ENCODE results near the gene TRIM69.

The TRIM69 gene

DNA sequence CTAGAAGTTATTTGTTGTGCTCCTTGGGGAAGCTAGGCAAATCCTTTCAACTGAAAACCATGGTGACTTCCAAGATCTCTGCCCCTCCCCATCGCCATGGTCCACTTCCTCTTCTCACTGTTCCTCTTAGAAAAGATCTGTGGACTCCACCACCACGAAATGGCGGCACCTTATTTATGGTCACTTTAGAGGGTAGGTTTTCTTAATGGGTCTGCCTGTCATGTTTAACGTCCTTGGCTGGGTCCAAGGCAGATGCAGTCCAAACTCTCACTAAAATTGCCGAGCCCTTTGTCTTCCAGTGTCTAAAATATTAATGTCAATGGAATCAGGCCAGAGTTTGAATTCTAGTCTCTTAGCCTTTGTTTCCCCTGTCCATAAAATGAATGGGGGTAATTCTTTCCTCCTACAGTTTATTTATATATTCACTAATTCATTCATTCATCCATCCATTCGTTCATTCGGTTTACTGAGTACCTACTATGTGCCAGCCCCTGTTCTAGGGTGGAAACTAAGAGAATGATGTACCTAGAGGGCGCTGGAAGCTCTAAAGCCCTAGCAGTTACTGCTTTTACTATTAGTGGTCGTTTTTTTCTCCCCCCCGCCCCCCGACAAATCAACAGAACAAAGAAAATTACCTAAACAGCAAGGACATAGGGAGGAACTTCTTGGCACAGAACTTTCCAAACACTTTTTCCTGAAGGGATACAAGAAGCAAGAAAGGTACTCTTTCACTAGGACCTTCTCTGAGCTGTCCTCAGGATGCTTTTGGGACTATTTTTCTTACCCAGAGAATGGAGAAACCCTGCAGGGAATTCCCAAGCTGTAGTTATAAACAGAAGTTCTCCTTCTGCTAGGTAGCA is 25.9 kb upstream of the TRIM69 start:
- peaks cover 53% of the 10 kb centered on the region for H3K36me3 Mint-ChIP-seq (ENCODE audit: insufficient read depth)
- DNase-seq (ENCODE audit: low spot score in 2 of 2) (peak in 1 of 2 donors; percentile 32), ATAC-seq (replicated peaks; ENCODE audit: extremely low read depth, poor library complexity, severe bottlenecking) (peak; percentile 19)
- peak overlapping the region; percentile 84 for H3K4me3 Mint-ChIP-seq
- peaks cover 67% of the 10 kb centered on the region for H3K4me1 Mint-ChIP-seq
- no peaks in the 10 kb centered on the region for H3K9me3 Mint-ChIP-seq
- no peaks in the 10 kb centered on the region for H3K27me3 Mint-ChIP-seq
- H3K27ac Mint-ChIP-seq (ENCODE audit: low read depth) = peak overlapping the region; percentile 100

DNA sequence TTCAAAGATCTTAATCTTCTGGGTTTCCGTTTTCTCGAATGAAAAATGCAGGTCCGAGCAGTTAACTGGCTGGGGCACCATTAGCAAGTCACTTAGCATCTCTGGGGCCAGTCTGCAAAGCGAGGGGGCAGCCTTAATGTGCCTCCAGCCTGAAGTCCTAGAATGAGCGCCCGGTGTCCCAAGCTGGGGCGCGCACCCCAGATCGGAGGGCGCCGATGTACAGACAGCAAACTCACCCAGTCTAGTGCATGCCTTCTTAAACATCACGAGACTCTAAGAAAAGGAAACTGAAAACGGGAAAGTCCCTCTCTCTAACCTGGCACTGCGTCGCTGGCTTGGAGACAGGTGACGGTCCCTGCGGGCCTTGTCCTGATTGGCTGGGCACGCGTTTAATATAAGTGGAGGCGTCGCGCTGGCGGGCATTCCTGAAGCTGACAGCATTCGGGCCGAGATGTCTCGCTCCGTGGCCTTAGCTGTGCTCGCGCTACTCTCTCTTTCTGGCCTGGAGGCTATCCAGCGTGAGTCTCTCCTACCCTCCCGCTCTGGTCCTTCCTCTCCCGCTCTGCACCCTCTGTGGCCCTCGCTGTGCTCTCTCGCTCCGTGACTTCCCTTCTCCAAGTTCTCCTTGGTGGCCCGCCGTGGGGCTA is 25.1 kb upstream of the TRIM69 start, which contains the start of the genes B2M and PATL2:
Gene B2M, plus strand, starts transcription at position 422 of the 647 bp plus-strand sequence. Its CDS starts 30 bp downstream, at position 452.
Gene PATL2, minus strand, starts transcription at position 228 of the 647 bp plus-strand sequence. CDS start 34,833 bp downstream, outside the sequence.
- Mint-ChIP-seq H3K27me3 (no peaks in the 10 kb centered on the region), H3K27ac (ENCODE audit: low read depth) (peak within 1 kb of the TSS; percentile 100), H3K4me3 (peak within 1 kb of the TSS; percentile 84), H3K4me1 (peaks cover 74% of the 10 kb centered on the region), H3K36me3 (ENCODE audit: insufficient read depth) (peaks cover 60% of the 10 kb centered on the region), H3K9me3 (no peaks in the 10 kb centered on the region)
- DNase-seq (ENCODE audit: low spot score in 2 of 2) (peak; percentile 97), ATAC-seq (replicated peaks; ENCODE audit: extremely low read depth, poor library complexity, severe bottlenecking) (peak; percentile 81)

DNA sequence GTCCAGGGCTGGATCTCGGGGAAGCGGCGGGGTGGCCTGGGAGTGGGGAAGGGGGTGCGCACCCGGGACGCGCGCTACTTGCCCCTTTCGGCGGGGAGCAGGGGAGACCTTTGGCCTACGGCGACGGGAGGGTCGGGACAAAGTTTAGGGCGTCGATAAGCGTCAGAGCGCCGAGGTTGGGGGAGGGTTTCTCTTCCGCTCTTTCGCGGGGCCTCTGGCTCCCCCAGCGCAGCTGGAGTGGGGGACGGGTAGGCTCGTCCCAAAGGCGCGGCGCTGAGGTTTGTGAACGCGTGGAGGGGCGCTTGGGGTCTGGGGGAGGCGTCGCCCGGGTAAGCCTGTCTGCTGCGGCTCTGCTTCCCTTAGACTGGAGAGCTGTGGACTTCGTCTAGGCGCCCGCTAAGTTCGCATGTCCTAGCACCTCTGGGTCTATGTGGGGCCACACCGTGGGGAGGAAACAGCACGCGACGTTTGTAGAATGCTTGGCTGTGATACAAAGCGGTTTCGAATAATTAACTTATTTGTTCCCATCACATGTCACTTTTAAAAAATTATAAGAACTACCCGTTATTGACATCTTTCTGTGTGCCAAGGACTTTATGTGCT is 24.5 kb upstream of the TRIM69 start:
- ATAC-seq (replicated peaks; ENCODE audit: extremely low read depth, poor library complexity, severe bottlenecking) = peak; percentile 30
- DNase-seq (ENCODE audit: low spot score in 2 of 2) = peak; percentile 54 to 62
- H3K27me3 Mint-ChIP-seq = no peaks in the 10 kb centered on the region
- peak overlapping the region; percentile 100 for H3K27ac Mint-ChIP-seq (ENCODE audit: low read depth)
- H3K4me1 Mint-ChIP-seq = peaks cover 80% of the 10 kb centered on the region
- peaks cover 67% of the 10 kb centered on the region for H3K36me3 Mint-ChIP-seq (ENCODE audit: insufficient read depth)
- H3K9me3 Mint-ChIP-seq = no peaks in the 10 kb centered on the region
- peak overlapping the region; percentile 84 for H3K4me3 Mint-ChIP-seq

DNA sequence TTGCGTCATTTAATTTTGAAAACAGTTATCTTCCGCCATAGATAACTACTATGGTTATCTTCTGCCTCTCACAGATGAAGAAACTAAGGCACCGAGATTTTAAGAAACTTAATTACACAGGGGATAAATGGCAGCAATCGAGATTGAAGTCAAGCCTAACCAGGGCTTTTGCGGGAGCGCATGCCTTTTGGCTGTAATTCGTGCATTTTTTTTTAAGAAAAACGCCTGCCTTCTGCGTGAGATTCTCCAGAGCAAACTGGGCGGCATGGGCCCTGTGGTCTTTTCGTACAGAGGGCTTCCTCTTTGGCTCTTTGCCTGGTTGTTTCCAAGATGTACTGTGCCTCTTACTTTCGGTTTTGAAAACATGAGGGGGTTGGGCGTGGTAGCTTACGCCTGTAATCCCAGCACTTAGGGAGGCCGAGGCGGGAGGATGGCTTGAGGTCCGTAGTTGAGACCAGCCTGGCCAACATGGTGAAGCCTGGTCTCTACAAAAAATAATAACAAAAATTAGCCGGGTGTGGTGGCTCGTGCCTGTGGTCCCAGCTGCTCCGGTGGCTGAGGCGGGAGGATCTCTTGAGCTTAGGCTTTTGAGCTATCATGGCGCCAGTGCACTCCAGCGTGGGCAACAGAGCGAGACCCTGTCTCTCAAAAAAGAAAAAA is 23.9 kb upstream of the TRIM69 start:
- no peaks in the 10 kb centered on the region for H3K9me3 Mint-ChIP-seq
- peak; percentile 31 for ATAC-seq (replicated peaks; ENCODE audit: extremely low read depth, poor library complexity, severe bottlenecking)
- DNase-seq (ENCODE audit: low spot score in 2 of 2) = peak; percentile 47 to 71
- H3K27ac Mint-ChIP-seq (ENCODE audit: low read depth) = peak overlapping the region; percentile 100
- H3K4me3 Mint-ChIP-seq = peak overlapping the region; percentile 84
- H3K36me3 Mint-ChIP-seq (ENCODE audit: insufficient read depth) = peaks cover 73% of the 10 kb centered on the region
- H3K4me1 Mint-ChIP-seq = peaks cover 83% of the 10 kb centered on the region
- no peaks in the 10 kb centered on the region for H3K27me3 Mint-ChIP-seq

DNA sequence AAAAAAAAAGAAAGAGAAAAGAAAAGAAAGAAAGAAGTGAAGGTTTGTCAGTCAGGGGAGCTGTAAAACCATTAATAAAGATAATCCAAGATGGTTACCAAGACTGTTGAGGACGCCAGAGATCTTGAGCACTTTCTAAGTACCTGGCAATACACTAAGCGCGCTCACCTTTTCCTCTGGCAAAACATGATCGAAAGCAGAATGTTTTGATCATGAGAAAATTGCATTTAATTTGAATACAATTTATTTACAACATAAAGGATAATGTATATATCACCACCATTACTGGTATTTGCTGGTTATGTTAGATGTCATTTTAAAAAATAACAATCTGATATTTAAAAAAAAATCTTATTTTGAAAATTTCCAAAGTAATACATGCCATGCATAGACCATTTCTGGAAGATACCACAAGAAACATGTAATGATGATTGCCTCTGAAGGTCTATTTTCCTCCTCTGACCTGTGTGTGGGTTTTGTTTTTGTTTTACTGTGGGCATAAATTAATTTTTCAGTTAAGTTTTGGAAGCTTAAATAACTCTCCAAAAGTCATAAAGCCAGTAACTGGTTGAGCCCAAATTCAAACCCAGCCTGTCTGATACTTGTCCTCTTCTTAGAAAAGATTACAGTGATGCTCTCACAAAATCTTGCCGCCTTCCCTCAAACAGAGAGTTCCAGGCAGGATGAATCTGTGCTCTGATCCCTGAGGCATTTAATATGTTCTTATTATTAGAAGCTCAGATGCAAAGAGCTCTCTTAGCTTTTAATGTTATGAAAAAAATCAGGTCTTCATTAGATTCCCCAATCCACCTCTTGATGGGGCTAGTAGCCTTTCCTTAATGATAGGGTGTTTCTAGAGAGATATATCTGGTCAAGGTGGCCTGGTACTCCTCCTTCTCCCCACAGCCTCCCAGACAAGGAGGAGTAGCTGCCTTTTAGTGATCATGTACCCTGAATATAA is 23.0 kb upstream of the TRIM69 start:
- Mint-ChIP-seq H3K27ac (ENCODE audit: low read depth) (peak overlapping the region; percentile 100), H3K4me1 (peaks cover 83% of the 10 kb centered on the region)
- DNase-seq (ENCODE audit: low spot score in 2 of 2) = no peak

DNA sequence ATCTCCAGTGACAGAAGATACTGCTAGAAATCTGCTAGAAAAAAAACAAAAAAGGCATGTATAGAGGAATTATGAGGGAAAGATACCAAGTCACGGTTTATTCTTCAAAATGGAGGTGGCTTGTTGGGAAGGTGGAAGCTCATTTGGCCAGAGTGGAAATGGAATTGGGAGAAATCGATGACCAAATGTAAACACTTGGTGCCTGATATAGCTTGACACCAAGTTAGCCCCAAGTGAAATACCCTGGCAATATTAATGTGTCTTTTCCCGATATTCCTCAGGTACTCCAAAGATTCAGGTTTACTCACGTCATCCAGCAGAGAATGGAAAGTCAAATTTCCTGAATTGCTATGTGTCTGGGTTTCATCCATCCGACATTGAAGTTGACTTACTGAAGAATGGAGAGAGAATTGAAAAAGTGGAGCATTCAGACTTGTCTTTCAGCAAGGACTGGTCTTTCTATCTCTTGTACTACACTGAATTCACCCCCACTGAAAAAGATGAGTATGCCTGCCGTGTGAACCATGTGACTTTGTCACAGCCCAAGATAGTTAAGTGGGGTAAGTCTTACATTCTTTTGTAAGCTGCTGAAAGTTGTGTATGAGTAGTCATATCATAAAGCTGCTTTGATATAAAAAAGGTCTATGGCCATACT is 21.1 kb upstream of the TRIM69 start:
- H3K27me3 Mint-ChIP-seq = no peaks in the 10 kb centered on the region
- no peaks in the 10 kb centered on the region for H3K9me3 Mint-ChIP-seq
- H3K36me3 Mint-ChIP-seq (ENCODE audit: insufficient read depth) = peaks cover 96% of the 10 kb centered on the region
- ATAC-seq (replicated peaks; ENCODE audit: extremely low read depth, poor library complexity, severe bottlenecking) (no peak), DNase-seq (ENCODE audit: low spot score in 2 of 2) (no peak)
- peaks cover 87% of the 10 kb centered on the region for H3K4me1 Mint-ChIP-seq
- H3K4me3 Mint-ChIP-seq = peak overlapping the region; percentile 84
- H3K27ac Mint-ChIP-seq (ENCODE audit: low read depth) = peak overlapping the region; percentile 100

More for the DNA sequence above, 23.0 kb upstream of the TRIM69 start:
- Mint-ChIP-seq H3K36me3 (ENCODE audit: insufficient read depth) (peaks cover 81% of the 10 kb centered on the region), H3K4me3 (peak overlapping the region; percentile 84), H3K27me3 (no peaks in the 10 kb centered on the region), H3K9me3 (no peaks in the 10 kb centered on the region)
- no peak for ATAC-seq (replicated peaks; ENCODE audit: extremely low read depth, poor library complexity, severe bottlenecking)

DNA sequence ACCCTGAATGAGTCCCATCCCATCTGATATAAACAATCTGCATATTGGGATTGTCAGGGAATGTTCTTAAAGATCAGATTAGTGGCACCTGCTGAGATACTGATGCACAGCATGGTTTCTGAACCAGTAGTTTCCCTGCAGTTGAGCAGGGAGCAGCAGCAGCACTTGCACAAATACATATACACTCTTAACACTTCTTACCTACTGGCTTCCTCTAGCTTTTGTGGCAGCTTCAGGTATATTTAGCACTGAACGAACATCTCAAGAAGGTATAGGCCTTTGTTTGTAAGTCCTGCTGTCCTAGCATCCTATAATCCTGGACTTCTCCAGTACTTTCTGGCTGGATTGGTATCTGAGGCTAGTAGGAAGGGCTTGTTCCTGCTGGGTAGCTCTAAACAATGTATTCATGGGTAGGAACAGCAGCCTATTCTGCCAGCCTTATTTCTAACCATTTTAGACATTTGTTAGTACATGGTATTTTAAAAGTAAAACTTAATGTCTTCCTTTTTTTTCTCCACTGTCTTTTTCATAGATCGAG is 20.5 kb upstream of the TRIM69 start:
- H3K4me1 Mint-ChIP-seq = peaks cover 87% of the 10 kb centered on the region
- peak overlapping the region; percentile 100 for H3K27ac Mint-ChIP-seq (ENCODE audit: low read depth)
- peak overlapping the region; percentile 84 for H3K4me3 Mint-ChIP-seq
- H3K27me3 Mint-ChIP-seq = no peaks in the 10 kb centered on the region
- H3K36me3 Mint-ChIP-seq (ENCODE audit: insufficient read depth) = peaks cover 97% of the 10 kb centered on the region
- no peaks in the 10 kb centered on the region for H3K9me3 Mint-ChIP-seq
- DNase-seq (ENCODE audit: low spot score in 2 of 2) (no peak), ATAC-seq (replicated peaks; ENCODE audit: extremely low read depth, poor library complexity, severe bottlenecking) (no peak)

DNA sequence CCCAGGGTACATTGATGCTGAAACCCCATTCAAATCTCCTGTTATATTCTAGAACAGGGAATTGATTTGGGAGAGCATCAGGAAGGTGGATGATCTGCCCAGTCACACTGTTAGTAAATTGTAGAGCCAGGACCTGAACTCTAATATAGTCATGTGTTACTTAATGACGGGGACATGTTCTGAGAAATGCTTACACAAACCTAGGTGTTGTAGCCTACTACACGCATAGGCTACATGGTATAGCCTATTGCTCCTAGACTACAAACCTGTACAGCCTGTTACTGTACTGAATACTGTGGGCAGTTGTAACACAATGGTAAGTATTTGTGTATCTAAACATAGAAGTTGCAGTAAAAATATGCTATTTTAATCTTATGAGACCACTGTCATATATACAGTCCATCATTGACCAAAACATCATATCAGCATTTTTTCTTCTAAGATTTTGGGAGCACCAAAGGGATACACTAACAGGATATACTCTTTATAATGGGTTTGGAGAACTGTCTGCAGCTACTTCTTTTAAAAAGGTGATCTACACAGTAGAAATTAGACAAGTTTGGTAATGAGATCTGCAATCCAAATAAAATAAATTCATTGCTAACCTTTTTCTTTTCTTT is 19.2 kb upstream of the TRIM69 start:
- Mint-ChIP-seq H3K4me1 (peaks cover 90% of the 10 kb centered on the region), H3K36me3 (ENCODE audit: insufficient read depth) (peaks cover 89% of the 10 kb centered on the region), H3K4me3 (peak overlapping the region; percentile 84), H3K27ac (ENCODE audit: low read depth) (peak overlapping the region; percentile 100), H3K27me3 (no peaks in the 10 kb centered on the region), H3K9me3 (no peaks in the 10 kb centered on the region)
- no peak for ATAC-seq (replicated peaks; ENCODE audit: extremely low read depth, poor library complexity, severe bottlenecking)
- no peak for DNase-seq (ENCODE audit: low spot score in 2 of 2)

DNA sequence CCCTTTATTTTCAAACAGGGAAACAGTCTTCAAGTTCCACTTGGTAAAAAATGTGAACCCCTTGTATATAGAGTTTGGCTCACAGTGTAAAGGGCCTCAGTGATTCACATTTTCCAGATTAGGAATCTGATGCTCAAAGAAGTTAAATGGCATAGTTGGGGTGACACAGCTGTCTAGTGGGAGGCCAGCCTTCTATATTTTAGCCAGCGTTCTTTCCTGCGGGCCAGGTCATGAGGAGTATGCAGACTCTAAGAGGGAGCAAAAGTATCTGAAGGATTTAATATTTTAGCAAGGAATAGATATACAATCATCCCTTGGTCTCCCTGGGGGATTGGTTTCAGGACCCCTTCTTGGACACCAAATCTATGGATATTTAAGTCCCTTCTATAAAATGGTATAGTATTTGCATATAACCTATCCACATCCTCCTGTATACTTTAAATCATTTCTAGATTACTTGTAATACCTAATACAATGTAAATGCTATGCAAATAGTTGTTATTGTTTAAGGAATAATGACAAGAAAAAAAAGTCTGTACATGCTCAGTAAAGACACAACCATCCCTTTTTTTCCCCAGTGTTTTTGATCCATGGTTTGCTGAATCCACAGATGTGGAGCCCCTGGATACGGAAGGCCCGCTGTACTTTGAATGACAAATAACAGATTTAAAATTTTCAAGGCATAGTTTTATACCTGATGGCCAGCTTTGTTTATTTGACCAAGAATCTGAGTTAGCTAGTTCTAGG is 18.0 kb upstream of the TRIM69 start:
- Mint-ChIP-seq H3K9me3 (no peaks in the 10 kb centered on the region), H3K27ac (ENCODE audit: low read depth) (peak overlapping the region; percentile 91), H3K4me1 (peaks cover 86% of the 10 kb centered on the region), H3K36me3 (ENCODE audit: insufficient read depth) (peaks cover 78% of the 10 kb centered on the region), H3K27me3 (no peaks in the 10 kb centered on the region), H3K4me3 (peak overlapping the region; percentile 84)
- ATAC-seq (replicated peaks; ENCODE audit: extremely low read depth, poor library complexity, severe bottlenecking) = no peak
- no peak for DNase-seq (ENCODE audit: low spot score in 2 of 2)

DNA sequence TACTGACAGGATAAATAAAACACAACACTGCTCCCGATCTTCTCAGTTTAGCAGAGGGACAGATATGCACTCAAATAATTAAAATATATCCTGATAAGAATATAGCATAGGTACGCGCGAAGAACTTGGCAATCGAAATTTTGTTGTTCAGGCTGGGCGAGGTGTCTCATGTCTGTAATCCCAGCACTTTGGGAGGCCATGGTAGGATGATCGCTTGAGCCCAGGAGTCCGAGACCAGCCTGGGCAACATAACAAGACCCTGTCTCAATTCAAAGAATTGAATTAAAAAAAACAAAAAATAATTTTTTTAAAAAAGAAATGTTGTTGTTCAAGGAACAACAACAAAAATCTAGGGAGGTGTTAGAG is 17.4 kb upstream of the TRIM69 start:
- ATAC-seq (replicated peaks; ENCODE audit: extremely low read depth, poor library complexity, severe bottlenecking) (no peak), DNase-seq (ENCODE audit: low spot score in 2 of 2) (no peak)
- Mint-ChIP-seq H3K4me3 (peak overlapping the region; percentile 84), H3K27ac (ENCODE audit: low read depth) (peak overlapping the region; percentile 91), H3K9me3 (no peaks in the 10 kb centered on the region), H3K27me3 (no peaks in the 10 kb centered on the region), H3K4me1 (peaks cover 84% of the 10 kb centered on the region), H3K36me3 (ENCODE audit: insufficient read depth) (peaks cover 74% of the 10 kb centered on the region)

All from central memory CD8-positive, alpha-beta T cell (primary cell).